Epithelial cell of esophagus (primary cell): ENCODE data around the gene ERC2.

Experiments
- DNase-seq: peaks from one replicate; pipeline ENCODE4 v3.0.0; 2010; ENCODE audit warnings: low read depth
- H3K4me3 ChIP-seq: 2 replicates; pipeline ENCODE4 v1.5.1; 2011; ENCODE audit warnings: mild to moderate bottlenecking, low read length, control low read depth
- TF ChIP-seq, protein P1 (sequence below): IDR thresholded peaks from 2 replicates; pipeline ENCODE4 v1.5.1; 2011; ENCODE audit warnings: low read depth, mild to moderate bottlenecking, low read length, control low read depth, inconsistent platforms; ENCODE audit not compliant: insufficient read depth; ENCODE audit errors: missing control alignments

The ERC2 gene

DNA sequence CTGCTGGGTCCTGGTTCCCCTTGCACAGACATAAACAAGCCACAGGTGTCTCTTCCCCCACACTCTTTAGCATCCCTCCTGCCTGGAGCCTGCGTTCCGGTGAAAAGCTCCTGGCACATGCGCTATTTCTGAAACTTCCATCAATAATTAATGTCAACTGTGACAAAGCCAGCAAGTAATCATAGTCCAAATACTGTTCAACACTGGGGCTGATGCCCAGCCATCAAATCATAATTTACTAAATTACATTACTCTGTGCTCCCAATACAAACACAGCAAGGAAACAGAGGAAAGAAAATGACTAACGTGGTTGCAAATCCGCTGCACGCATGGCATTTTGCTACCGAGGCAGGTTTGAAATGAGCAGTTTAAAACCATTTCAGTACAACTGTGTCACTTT is 294.7 kb downstream of the ERC2 start:
- DNase-seq = no peak
- TF ChIP-seq, protein P1, sequence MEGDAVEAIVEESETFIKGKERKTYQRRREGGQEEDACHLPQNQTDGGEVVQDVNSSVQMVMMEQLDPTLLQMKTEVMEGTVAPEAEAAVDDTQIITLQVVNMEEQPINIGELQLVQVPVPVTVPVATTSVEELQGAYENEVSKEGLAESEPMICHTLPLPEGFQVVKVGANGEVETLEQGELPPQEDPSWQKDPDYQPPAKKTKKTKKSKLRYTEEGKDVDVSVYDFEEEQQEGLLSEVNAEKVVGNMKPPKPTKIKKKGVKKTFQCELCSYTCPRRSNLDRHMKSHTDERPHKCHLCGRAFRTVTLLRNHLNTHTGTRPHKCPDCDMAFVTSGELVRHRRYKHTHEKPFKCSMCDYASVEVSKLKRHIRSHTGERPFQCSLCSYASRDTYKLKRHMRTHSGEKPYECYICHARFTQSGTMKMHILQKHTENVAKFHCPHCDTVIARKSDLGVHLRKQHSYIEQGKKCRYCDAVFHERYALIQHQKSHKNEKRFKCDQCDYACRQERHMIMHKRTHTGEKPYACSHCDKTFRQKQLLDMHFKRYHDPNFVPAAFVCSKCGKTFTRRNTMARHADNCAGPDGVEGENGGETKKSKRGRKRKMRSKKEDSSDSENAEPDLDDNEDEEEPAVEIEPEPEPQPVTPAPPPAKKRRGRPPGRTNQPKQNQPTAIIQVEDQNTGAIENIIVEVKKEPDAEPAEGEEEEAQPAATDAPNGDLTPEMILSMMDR = no peak
- H3K4me3 ChIP-seq = no peak overlapping the region

DNA sequence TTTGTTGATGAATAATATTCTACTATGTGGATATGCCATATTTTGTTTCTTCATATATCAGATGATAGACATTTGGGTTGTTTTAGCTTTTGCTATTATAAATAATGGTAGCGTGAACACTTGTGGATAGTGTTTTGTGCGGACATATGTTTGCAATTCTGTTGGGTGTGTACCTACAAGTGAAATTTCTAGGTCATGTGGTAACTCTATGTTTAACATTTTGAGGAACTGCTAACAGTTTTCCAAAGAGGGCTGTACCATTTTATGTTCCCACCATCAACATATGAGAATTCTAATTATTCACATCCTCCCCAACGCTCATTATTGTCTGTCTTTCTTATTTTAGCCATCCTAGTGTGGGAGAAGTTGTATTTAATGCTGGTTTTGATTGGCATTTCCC is 303.8 kb downstream of the ERC2 start:
- no peak overlapping the region for H3K4me3 ChIP-seq
- TF ChIP-seq, protein P1 = no peak
- DNase-seq = no peak

DNA sequence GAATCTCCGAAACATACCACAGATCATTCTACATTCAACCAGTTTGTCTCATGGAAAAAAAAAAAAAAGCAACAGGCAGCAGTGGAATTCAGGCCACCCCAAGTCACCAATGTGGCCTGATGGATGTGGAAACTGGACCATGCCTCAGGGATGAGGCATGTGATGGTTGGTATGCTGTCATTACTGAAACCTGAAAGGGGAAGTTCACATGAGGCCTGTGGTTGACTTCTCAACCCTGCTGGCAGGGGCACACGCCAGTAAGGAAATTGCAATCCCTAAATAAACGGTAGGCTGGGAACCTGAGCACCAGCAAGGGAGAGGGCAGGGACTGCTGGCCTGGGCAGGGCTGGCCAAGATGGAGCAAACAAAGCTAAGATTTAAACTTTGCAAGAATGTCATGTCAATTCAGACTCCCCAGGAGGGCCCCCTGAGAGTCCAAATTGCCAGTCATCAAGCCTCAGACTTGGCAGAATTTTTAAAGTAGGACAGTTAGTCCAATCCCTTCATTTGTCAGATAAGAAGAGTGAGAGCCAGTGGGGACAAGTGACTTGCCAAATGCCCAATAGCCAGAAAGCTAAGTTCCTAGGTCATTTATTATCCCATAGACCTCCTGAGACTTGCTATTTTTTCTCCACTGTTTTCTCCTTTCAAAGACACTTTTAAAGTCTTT is 310.4 kb downstream of the ERC2 start:
- no peak overlapping the region for H3K4me3 ChIP-seq
- DNase-seq = no peak
- TF ChIP-seq, protein P1 = no peak

DNA sequence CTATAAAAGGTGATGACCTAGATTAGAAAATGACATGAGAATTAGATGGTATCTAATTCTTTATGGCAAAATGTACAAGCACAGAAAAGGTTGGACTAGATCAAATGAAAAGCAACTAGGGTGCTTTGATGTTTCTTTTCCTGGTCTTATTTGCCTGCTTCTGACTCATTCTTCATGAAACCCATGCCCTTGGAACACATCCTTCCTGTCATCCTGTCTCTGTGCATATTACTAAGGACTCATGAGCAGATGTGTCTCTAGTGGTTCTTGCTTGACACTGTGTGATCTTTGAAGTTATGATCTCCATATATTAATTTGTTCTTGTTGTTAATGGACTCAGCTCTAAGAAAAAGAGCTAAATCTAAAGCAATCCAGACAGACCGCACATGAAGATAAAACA is 314.0 kb downstream of the ERC2 start:
- TF ChIP-seq, protein P1 = no peak
- peak; percentile 16 for DNase-seq
- no peak overlapping the region for H3K4me3 ChIP-seq

DNA sequence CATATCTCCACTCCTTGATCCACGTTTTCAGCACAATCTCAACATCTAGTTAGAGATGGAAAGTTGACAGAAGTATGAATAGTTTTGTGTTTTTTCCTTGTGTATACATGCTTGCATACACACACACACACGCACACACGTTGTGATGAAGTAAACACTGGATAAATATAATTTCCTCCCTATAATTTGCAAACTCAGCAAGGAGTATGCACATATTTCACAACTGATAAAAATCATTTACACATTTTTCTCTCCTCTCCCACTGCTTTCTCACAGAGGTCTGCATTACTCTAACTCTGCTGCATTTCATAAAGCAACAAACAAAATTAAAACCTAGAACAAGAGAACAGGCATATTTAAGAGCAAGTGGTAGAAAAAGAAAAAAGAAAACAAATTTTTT is 320.9 kb downstream of the ERC2 start:
- DNase-seq = no peak
- H3K4me3 ChIP-seq = no peak overlapping the region
- TF ChIP-seq, protein P1 = no peak

DNA sequence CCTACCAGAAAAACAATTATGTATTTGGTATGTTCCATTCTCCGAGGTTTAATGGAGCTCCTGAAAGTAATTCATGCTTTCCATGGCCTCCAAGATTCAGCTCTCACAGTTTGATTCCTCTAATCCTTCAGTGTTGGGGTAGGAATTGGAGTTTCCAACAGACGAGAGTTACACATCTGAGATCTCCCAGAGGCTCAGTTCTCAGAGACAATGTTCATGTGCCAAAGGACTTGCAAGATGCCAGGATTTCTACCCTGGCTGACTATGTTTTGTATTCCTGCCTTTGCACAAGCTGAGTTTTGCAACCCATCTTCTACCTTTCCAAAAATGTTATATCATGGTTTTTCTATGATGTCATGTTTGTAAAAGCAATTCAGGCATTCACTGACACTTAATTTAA is 322.9 kb downstream of the ERC2 start:
- DNase-seq = no peak
- TF ChIP-seq, protein P1 = no peak

DNA sequence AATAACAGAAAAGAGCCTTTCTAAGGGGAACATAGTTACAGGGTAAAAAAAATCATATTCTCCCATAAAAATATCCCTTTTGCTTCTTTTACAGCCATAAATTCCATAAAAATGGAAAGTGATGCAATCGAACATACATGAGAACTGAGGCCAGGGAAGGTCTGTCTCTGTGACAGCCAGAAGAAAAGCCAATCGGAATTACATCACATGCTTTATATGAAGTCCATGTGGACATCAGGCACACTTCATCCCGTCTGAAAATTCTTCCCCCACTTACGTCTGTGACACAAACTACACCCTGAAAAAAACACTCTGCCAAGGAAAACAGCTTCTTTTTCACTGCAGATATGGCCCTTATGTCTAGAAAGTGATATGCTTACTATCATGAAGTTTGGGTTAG is 323.5 kb downstream of the ERC2 start:
- DNase-seq = no peak
- TF ChIP-seq, protein P1 = no peak
- no peak overlapping the region for H3K4me3 ChIP-seq

More for the DNA sequence above, 322.9 kb downstream of the ERC2 start:
- no peak overlapping the region for H3K4me3 ChIP-seq
